Adrenal gland (tissue), 5 donors: ENCODE results near the gene APOC3.

Source experiments
- POLR2A ChIP-seq, 2 donors: fragments of 450-650 bp; IDR thresholded peaks; one replicate each; pipeline ENCODE4 v1.6.1; 2017; ENCODE audit warnings: antibody characterized with exemption in 2 of 2, mild to moderate bottlenecking in 2 of 2, moderate library complexity in 1 of 2
- TF ChIP-seq, protein P1 (sequence below), 6 experiments: fragments of 450-650 bp in 4 of 6; fragments of 200-600 bp in 2 of 6; sonication (generic) in 1 of 6; IDR thresholded peaks; 1 replicate in 5 of 6; 2 replicates in 1 of 6; pipeline versions ENCODE4 v1.5.1 to v1.8.0; 2016 to 2021; ENCODE audit warnings: antibody characterized with exemption in 6 of 6, mild to moderate bottlenecking in 2 of 6, moderate library complexity in 1 of 6
- donor health status: DM: no; HTN: no; CAD: no.

DNA sequence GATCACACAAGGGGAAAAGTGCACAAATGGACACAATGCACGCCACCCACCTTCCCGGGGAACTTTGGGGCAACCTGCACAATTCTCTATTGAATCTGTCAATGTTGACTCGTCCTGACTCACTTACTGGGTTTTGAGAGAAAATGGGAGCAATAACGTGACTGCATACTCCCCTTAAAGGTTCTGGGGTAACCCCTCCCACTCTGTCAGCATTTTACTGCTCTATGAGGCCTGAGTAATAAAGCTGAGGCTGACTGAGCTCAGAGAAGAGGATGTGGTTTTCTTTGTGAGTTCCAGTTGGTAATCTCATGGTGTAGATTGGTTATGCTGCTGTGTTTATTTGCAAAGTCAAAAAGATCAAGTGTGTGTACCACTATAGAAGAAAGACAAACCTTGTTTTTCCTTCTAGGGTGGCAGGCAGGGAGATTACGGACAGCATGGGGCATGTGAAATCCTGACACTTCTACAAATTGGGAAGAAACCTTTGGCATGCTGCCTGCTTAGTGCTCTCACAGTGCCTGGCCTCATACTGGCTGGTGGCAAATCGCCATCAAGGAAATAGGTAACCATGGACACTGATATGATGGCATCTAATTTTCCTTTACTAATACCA lies 23.9 kb downstream of the APOC3 start:
- TF ChIP-seq POLR2A (IDR thresholded peaks at IDR 0.05) = no peak
- TF ChIP-seq, protein P1, sequence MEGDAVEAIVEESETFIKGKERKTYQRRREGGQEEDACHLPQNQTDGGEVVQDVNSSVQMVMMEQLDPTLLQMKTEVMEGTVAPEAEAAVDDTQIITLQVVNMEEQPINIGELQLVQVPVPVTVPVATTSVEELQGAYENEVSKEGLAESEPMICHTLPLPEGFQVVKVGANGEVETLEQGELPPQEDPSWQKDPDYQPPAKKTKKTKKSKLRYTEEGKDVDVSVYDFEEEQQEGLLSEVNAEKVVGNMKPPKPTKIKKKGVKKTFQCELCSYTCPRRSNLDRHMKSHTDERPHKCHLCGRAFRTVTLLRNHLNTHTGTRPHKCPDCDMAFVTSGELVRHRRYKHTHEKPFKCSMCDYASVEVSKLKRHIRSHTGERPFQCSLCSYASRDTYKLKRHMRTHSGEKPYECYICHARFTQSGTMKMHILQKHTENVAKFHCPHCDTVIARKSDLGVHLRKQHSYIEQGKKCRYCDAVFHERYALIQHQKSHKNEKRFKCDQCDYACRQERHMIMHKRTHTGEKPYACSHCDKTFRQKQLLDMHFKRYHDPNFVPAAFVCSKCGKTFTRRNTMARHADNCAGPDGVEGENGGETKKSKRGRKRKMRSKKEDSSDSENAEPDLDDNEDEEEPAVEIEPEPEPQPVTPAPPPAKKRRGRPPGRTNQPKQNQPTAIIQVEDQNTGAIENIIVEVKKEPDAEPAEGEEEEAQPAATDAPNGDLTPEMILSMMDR (IDR thresholded peaks at IDR 0.05) = no peak
